NT2/D1 (cell line): ENCODE data around the gene CPEB3.

Experiments used
- DNase-seq: peaks from one replicate; pipeline ENCODE4 v3.0.0-alpha.2; 2011; ENCODE audit warnings: low read depth, low spot score
- H3K27me3 ChIP-seq: 2 replicates; pipeline ENCODE4 v1.6.0; 2011; ENCODE audit warnings: mild to moderate bottlenecking; ENCODE audit not compliant: insufficient read length, insufficient read depth
- H3K36me3 ChIP-seq: 2 replicates; pipeline ENCODE4 v1.6.1; 2011; ENCODE audit warnings: mild to moderate bottlenecking, low read length, mixed read lengths; ENCODE audit not compliant: insufficient read depth, insufficient read length
- H3K4me1 ChIP-seq: 2 replicates; pipeline ENCODE4 v1.5.1; 2011; ENCODE audit not compliant: insufficient read depth, insufficient read length
- H3K4me3 ChIP-seq: 2 replicates; pipeline ENCODE4 v1.5.1; 2011; ENCODE audit warnings: low read depth; ENCODE audit not compliant: insufficient read length
- H3K9ac ChIP-seq: 2 replicates; pipeline ENCODE4 v1.6.0; 2011; ENCODE audit warnings: low read depth; ENCODE audit not compliant: insufficient read length
- H3K9me3 ChIP-seq: 2 replicates; pipeline ENCODE4 v1.5.1; 2011; ENCODE audit warnings: mild to moderate bottlenecking, low read length; ENCODE audit not compliant: insufficient read depth
- SUZ12 ChIP-seq: IDR thresholded peaks from 2 replicates; pipeline ENCODE4 v1.6.1; 2011; ENCODE audit not compliant: insufficient read length, insufficient read depth; ENCODE audit errors: extremely low read depth
- YY1 ChIP-seq: IDR thresholded peaks from 2 replicates; pipeline ENCODE4 v1.6.1; 2011; ENCODE audit not compliant: insufficient read length, insufficient read depth
- ZNF274 ChIP-seq: IDR thresholded peaks from 2 replicates; pipeline ENCODE4 v1.6.1; 2011; ENCODE audit warnings: mild to moderate bottlenecking, low read depth, low read length

Gene CPEB3

DNA sequence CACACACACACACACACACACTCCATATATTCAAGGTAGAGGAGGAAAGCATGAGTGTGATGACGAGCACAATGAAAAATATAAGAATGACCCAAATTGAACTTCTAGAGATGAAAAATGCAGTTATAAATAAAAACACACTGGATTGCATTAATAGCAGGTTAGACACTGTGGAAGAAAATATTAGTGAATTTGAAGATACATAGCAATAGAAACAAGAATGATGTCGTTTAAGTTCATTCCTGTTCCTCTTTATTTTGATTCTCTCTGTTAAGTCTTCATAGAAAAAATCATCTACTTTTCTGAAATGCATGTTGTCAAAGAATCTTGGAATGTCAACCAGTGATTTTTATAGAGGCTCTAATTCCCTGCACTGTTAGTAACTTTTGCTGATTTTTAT lies 288.9 kb downstream of the CPEB3 start:
- Histone ChIP-seq H3K4me1 (no peaks in the 10 kb centered on the region), H3K9ac (no peak overlapping the region), H3K36me3 (peaks cover 40% of the 10 kb centered on the region), H3K9me3 (no peaks in the 10 kb centered on the region), H3K27me3 (no peaks in the 10 kb centered on the region), H3K4me3 (no peak overlapping the region)
- no peak for DNase-seq
- TF ChIP-seq SUZ12 (no peak), YY1 (no peak), ZNF274 (no peak)

DNA sequence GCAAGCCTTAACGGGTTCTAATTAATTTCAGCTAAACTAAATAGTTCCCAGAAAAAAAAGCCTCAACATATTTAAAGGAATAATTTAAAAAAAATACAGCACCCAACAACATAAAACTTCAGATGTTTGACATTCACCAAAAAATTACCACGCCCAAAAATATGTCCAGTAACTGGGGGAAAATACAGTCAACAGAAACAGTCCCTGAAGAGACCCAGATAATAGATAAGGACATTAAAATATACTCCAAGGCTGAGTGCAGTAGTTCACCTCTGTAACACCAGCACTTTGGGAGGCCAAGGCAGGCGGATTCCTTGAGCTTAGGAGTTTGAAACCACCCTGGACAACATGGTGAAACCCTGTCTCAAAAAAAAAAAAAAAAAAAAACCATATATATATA lies 289.3 kb downstream of the CPEB3 start:
- Histone ChIP-seq H3K27me3 (no peaks in the 10 kb centered on the region), H3K9me3 (no peaks in the 10 kb centered on the region), H3K4me1 (no peaks in the 10 kb centered on the region), H3K36me3 (peaks cover 41% of the 10 kb centered on the region), H3K4me3 (no peak overlapping the region), H3K9ac (no peak overlapping the region)
- TF ChIP-seq SUZ12 = no peak
- no peak for TF ChIP-seq ZNF274
- no peak for TF ChIP-seq YY1
- DNase-seq = no peak
